ENCODE data around the gene UCHL1.

GRCh38 chr4:41294445-41295062, 37.8 kb downstream of the UCHL1 start:
- TF ChIP-seq, protein P1, sequence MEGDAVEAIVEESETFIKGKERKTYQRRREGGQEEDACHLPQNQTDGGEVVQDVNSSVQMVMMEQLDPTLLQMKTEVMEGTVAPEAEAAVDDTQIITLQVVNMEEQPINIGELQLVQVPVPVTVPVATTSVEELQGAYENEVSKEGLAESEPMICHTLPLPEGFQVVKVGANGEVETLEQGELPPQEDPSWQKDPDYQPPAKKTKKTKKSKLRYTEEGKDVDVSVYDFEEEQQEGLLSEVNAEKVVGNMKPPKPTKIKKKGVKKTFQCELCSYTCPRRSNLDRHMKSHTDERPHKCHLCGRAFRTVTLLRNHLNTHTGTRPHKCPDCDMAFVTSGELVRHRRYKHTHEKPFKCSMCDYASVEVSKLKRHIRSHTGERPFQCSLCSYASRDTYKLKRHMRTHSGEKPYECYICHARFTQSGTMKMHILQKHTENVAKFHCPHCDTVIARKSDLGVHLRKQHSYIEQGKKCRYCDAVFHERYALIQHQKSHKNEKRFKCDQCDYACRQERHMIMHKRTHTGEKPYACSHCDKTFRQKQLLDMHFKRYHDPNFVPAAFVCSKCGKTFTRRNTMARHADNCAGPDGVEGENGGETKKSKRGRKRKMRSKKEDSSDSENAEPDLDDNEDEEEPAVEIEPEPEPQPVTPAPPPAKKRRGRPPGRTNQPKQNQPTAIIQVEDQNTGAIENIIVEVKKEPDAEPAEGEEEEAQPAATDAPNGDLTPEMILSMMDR (IDR thresholded peaks at IDR 0.05): no peak
- TF ChIP-seq RAD21 (conservative IDR thresholded peaks at IDR 0.05 in 1 of 2, IDR thresholded peaks at IDR 0.05 in 1 of 2) (no peak), EP300 (IDR thresholded peaks at IDR 0.05) (no peak), TP53 (CRISPR knock-in tag; IDR thresholded peaks at IDR 0.05) (no peak), ELK1 (IDR thresholded peaks at IDR 0.05; ENCODE audit: low read depth, low read length) (no peak), MAX (IDR thresholded peaks at IDR 0.05) (no peak), PHF8 (IDR thresholded peaks at IDR 0.05; ENCODE audit: borderline replicate concordance, low read depth) (no peak), NR3C1 (IDR thresholded peaks at IDR 0.05) (no peak), MAZ (IDR thresholded peaks at IDR 0.05; ENCODE audit: borderline replicate concordance, low read depth, low read length) (no peak), POLR2A (IDR thresholded peaks at IDR 0.05; ENCODE audit: low read length) (no peak), HDAC2 (IDR thresholded peaks at IDR 0.05) (no peak)
- TF ChIP-seq, protein P2, sequence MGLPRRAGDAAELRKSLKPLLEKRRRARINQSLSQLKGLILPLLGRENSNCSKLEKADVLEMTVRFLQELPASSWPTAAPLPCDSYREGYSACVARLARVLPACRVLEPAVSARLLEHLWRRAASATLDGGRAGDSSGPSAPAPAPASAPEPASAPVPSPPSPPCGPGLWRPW (IDR thresholded peaks at IDR 0.05): no peak
